ENCODE measurements around the gene ZNF655.

GRCh38 chr7:99576251-99576650 lies 17.8 kb downstream of the ZNF655 start:
- TF ChIP-seq CTCF (IDR thresholded peaks at IDR 0.05; ENCODE audit: extremely low read depth in 1 of 2, insufficient read depth in 1 of 2, low read depth in 1 of 2, low read length in 2 of 2) (no peak), POLR2A (IDR thresholded peaks at IDR 0.05; ENCODE audit: low read depth, low read length) (no peak), EZH2 (IDR thresholded peaks at IDR 0.05; ENCODE audit: borderline replicate concordance, low read depth, low read length, severe bottlenecking) (no peak), POLR2AphosphoS5 (IDR thresholded peaks at IDR 0.05; ENCODE audit: insufficient read depth, low read depth, low read length) (no peak), MYC (IDR thresholded peaks at IDR 0.05; ENCODE audit: low read depth, low read length) (no peak)
- TF ChIP-seq, protein P1, sequence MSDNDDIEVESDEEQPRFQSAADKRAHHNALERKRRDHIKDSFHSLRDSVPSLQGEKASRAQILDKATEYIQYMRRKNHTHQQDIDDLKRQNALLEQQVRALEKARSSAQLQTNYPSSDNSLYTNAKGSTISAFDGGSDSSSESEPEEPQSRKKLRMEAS (IDR thresholded peaks at IDR 0.05; ENCODE audit: insufficient read depth, insufficient read length), result no peak

Data from endothelial cell of umbilical vein (primary cell).